Endodermal cell (in vitro differentiated cells): ENCODE data around the gene FBLIM1. TPM values are rescaled to one million over a fixed set of nuclear protein-coding genes. Genes with fewer than 3 reads are reported as not detected.

ENCODE experiments used
- DNase-seq: peaks from one replicate; pipeline ENCODE4 v3.0.0-alpha.2; 2017
- H3K27ac ChIP-seq: 2 replicates; pipeline ENCODE4 v1.5.1; 2013; ENCODE audit warnings: mild to moderate bottlenecking, low read depth, low read length, moderate library complexity
- H3K27me3 ChIP-seq: 2 replicates; pipeline ENCODE4 v1.6.1; 2013; ENCODE audit warnings: mild to moderate bottlenecking, low read length, moderate library complexity; ENCODE audit not compliant: insufficient read depth, control insufficient read depth, poor library complexity, severe bottlenecking
- H3K36me3 ChIP-seq: 2 replicates; pipeline ENCODE4 v1.7.0; 2013; ENCODE audit warnings: mild to moderate bottlenecking, low read length, moderate library complexity; ENCODE audit not compliant: control insufficient read depth, insufficient read depth
- H3K4me1 ChIP-seq: one replicate; pipeline ENCODE4 v1.7.0; 2013; ENCODE audit warnings: low read length; ENCODE audit not compliant: control insufficient read depth, insufficient read depth
- H3K4me3 ChIP-seq: 2 replicates; pipeline ENCODE4 v1.5.1; 2013; ENCODE audit warnings: mild to moderate bottlenecking, low read length, moderate library complexity
- H3K9ac ChIP-seq: 2 replicates; pipeline ENCODE4 v1.6.1; 2013; ENCODE audit warnings: mild to moderate bottlenecking, low read length, moderate library complexity; ENCODE audit not compliant: poor library complexity, severe bottlenecking; ENCODE audit errors: extremely low read depth
- H3K9me3 ChIP-seq: 2 replicates; pipeline ENCODE4 v1.6.1; 2013; ENCODE audit warnings: mild to moderate bottlenecking, low read length, moderate library complexity; ENCODE audit not compliant: control insufficient read depth
- H3K27ac Mint-ChIP-seq: 2 replicates; pipeline ENCODE4 v1.8.0; 2020; ENCODE audit warnings: mixed read lengths
- H3K27me3 Mint-ChIP-seq: 2 replicates; pipeline ENCODE4 v1.8.0; 2021; ENCODE audit warnings: mild to moderate bottlenecking, mixed read lengths; ENCODE audit not compliant: insufficient read depth
- H3K36me3 Mint-ChIP-seq: 2 replicates; pipeline ENCODE4 v1.8.0; 2020; ENCODE audit warnings: low read depth, mixed read lengths
- H3K4me1 Mint-ChIP-seq: 2 replicates; pipeline ENCODE4 v1.8.0; 2020; ENCODE audit warnings: mixed read lengths
- H3K4me3 Mint-ChIP-seq: 2 replicates; pipeline ENCODE4 v1.8.0; 2020; ENCODE audit warnings: mild to moderate bottlenecking, moderate library complexity, mixed read lengths
- H3K9me3 Mint-ChIP-seq: 2 replicates; pipeline ENCODE4 v1.8.0; 2020; ENCODE audit warnings: mild to moderate bottlenecking, mixed read lengths
- WGBS, 2 experiments: methylation state at CpG; one replicate each; pipeline versions ENCODE4 v1.1.5 to v1.1.7; 2013; ENCODE audit warnings: missing lambda C conversion rate in 2 of 2, mixed read lengths in 1 of 2; ENCODE audit not compliant: insufficient coverage in 1 of 2, insufficient read length in 1 of 2; 5-methylcytosine and 5-hydroxymethylcytosine counted together
- total RNA-seq, 2 donors: library from RNA; stranded (reverse); fragmentation: NEBNext Ultra II Directional in 1 of 2; extraction: Animal tissue kit (Norgen Biotek cat#: 25700) in 1 of 2; gene quantifications; 2 replicates in 1 of 2; 3 replicates in 1 of 2; pipeline ENCODE4 v1.2.1, GENCODE V29; 2021
- TF ChIP-seq, protein P1 (sequence below): fragments of 200-600 bp; sonication (generic); conservative IDR thresholded peaks from 2 replicates; pipeline ENCODE4 v1.5.0; 2021; ENCODE audit warnings: antibody characterized with exemption, mild to moderate bottlenecking

Gene FBLIM1
- total RNA-seq, 2 donors from 2014 or later = 58.4 to 60.6 TPM

DNA sequence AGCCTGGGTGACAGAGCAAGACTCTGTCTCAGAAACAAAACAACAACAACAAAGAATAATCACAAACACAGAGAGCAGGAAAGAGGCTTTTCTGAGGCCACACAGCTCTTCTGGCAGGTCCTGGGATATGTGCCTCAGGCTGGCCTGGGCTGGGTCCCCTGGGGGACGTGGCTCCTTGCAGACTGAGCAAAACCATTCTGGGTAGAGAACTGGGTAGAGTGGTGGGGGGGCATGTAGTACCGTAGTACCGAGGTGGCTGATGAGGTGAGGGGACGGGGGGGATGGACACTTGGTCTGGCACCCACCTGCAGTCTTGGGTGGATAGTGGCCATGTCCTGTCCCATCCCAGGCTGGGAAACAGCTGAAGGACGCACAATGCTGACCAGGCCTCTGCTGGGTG is 10.3 kb upstream of the FBLIM1 start:
- Histone ChIP-seq H3K9ac (no peak overlapping the region), H3K4me1 (no peaks in the 10 kb centered on the region), H3K9me3 (no peaks in the 10 kb centered on the region), H3K27me3 (no peaks in the 10 kb centered on the region), H3K27ac (no peak overlapping the region), H3K36me3 (no peaks in the 10 kb centered on the region), H3K4me3 (no peak overlapping the region)
- H3K4me1 Mint-ChIP-seq = no peaks in the 10 kb centered on the region
- WGBS, 2 experiments = 99 to 100% methylated on average over 1 to 5 of the region's 5 CpGs
- H3K27me3 Mint-ChIP-seq = no peaks in the 10 kb centered on the region
- no peaks in the 10 kb centered on the region for H3K36me3 Mint-ChIP-seq
- no peak overlapping the region for H3K4me3 Mint-ChIP-seq
- H3K9me3 Mint-ChIP-seq = no peaks in the 10 kb centered on the region
- TF ChIP-seq, protein P1, sequence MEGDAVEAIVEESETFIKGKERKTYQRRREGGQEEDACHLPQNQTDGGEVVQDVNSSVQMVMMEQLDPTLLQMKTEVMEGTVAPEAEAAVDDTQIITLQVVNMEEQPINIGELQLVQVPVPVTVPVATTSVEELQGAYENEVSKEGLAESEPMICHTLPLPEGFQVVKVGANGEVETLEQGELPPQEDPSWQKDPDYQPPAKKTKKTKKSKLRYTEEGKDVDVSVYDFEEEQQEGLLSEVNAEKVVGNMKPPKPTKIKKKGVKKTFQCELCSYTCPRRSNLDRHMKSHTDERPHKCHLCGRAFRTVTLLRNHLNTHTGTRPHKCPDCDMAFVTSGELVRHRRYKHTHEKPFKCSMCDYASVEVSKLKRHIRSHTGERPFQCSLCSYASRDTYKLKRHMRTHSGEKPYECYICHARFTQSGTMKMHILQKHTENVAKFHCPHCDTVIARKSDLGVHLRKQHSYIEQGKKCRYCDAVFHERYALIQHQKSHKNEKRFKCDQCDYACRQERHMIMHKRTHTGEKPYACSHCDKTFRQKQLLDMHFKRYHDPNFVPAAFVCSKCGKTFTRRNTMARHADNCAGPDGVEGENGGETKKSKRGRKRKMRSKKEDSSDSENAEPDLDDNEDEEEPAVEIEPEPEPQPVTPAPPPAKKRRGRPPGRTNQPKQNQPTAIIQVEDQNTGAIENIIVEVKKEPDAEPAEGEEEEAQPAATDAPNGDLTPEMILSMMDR = no peak
- DNase-seq = no peak
- H3K27ac Mint-ChIP-seq = peak overlapping the region; percentile 30

DNA sequence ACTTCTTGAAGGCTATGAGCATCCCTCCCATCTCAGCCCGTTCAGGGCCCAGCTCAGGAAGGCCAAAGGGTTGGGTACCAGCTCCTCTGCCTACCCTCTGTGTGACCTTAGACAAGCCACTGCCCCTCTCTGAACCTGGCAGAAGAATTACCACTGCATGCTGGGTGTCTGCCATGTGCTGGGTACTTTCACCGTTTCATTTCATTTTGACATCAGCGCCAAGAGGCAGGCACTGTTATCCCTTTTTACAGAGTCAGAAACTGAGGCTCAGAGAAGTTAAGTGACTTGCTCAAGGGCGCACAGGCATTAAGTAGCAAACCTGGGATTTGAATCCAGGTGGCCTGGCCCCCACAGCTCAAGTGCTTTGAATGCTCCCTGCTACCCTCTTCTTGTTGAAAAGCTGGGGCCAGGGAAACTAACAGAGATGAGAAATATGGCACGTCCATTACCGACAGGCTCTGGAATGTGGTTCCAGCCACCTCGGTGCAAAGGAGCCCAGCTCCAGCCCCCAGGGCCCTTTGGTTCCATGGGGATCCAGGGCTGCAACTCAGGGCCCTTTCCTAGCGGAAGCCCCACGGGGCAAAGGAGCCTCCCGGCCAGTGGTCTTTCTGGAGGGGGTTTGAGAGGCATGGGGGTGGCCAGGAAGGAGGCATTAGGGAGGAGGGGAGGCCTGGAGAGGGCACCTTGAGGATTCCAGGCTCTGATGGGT is 9.8 kb upstream of the FBLIM1 start:
- Histone ChIP-seq H3K4me1 (no peaks in the 10 kb centered on the region), H3K9me3 (no peaks in the 10 kb centered on the region), H3K36me3 (no peaks in the 10 kb centered on the region), H3K27ac (no peak overlapping the region), H3K27me3 (no peaks in the 10 kb centered on the region), H3K4me3 (no peak overlapping the region), H3K9ac (no peak overlapping the region)
- TF ChIP-seq, protein P1 = no peak
- no peaks in the 10 kb centered on the region for H3K36me3 Mint-ChIP-seq
- H3K4me3 Mint-ChIP-seq = no peak overlapping the region
- no peaks in the 10 kb centered on the region for H3K9me3 Mint-ChIP-seq
- H3K27ac Mint-ChIP-seq = no peak overlapping the region
- H3K27me3 Mint-ChIP-seq = no peaks in the 10 kb centered on the region
- H3K4me1 Mint-ChIP-seq = no peaks in the 10 kb centered on the region
- DNase-seq = no peak
- WGBS, 2 experiments = 93% methylated on average over 2 to 10 of the region's 10 CpGs

DNA sequence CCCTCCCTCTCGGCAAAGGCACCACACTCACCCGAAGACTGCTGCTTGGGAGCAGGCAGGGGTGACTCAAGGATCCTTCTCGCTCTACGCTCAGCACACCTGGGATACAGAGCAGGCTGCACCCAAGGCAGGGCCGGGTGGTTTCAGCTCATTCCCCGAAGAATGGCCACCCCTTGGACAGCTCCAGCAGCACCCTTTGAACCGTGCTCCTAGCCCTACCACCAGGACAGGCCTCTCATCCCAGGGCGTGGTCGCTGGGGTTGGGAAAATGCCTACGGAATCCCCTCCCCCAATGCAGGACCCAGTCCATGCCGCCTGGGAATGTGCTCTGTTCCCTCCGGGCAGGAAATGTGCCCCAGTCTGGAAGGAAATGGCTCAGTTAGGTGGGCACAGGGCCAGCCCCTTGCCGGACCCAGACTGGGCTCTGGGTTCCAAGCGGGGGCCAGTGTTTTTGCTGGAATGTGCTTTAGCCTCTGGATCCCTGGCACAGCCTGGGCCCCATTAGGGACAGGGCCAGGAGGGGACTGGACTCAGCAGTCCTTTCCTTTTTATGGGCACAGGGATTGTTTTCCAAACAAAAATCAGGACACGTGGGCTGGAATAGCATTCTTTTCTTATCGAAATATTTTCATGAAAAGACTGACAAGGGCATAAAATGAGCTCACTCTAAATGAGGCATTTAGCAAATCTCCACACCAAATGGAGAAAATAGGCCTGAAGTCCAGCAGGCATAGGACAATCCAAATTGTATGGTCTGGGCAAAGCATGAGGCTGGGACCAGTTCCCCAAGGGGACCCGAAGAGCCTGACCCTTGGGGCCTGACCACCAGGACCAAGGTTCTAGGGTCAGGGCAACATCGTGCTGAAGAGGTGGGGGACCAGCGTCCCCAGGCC is 8.9 kb upstream of the FBLIM1 start:
- TF ChIP-seq, protein P1 = no peak
- DNase-seq = no peak
- Mint-ChIP-seq H3K9me3 (no peaks in the 10 kb centered on the region), H3K27ac (no peak overlapping the region), H3K27me3 (no peaks in the 10 kb centered on the region), H3K4me1 (no peaks in the 10 kb centered on the region), H3K36me3 (no peaks in the 10 kb centered on the region), H3K4me3 (no peak overlapping the region)
- no peak overlapping the region for H3K27ac ChIP-seq
- H3K9ac ChIP-seq = no peak overlapping the region
- H3K36me3 ChIP-seq = no peaks in the 10 kb centered on the region
- H3K4me1 ChIP-seq = no peaks in the 10 kb centered on the region
- WGBS, 2 experiments = 79 to 81% methylated on average over 8 to 19 of the region's 19 CpGs
- H3K4me3 ChIP-seq = no peak overlapping the region
- H3K27me3 ChIP-seq = no peaks in the 10 kb centered on the region
- no peaks in the 10 kb centered on the region for H3K9me3 ChIP-seq
